H1 (cell line): ENCODE measurements around the gene SLC24A4. TPM values are rescaled to one million over a fixed set of nuclear protein-coding genes. Genes with fewer than 3 reads are reported as not detected.

Source experiments
- CTCF ChIA-PET: fragments of 300-600 bp; sonication (Branson Sonifier 250); formaldehyde crosslinking; loops from one replicate; lab custom pipeline; 2021; ENCODE audit not compliant: partially characterized antibody; lab: Charles Lee
- POLR2A ChIA-PET: fragments of 300-600 bp; sonication (Branson Sonifier 250); formaldehyde crosslinking; loops from one replicate; lab custom pipeline; 2021; ENCODE audit warnings: inconsistent platforms; ENCODE audit not compliant: partially characterized antibody; lab: Charles Lee
- DNase-seq, 2 experiments: peaks; one replicate each; pipeline versions ENCODE4 v3.0.0 to v3.0.0-alpha.2; 2010 to 2022; ENCODE audit warnings: low spot score in 2 of 2, low read depth in 1 of 2, mixed read lengths in 1 of 2
- FAIRE-seq: peaks from 2 replicates; lab custom pipeline; 2011; peaks lifted over from hg19 to GRCh38; lab: Jason Lieb, UNC
- H2AFZ ChIP-seq: 2 replicates; pipeline ENCODE4 v1.8.1; 2012; ENCODE audit warnings: low read length, inconsistent platforms
- H2AK5ac ChIP-seq: 2 replicates; pipeline ENCODE4 v1.6.1; 2013; ENCODE audit warnings: low read depth, low read length
- H2BK120ac ChIP-seq: replicated peaks from 2 replicates; pipeline ENCODE3; 2013; ENCODE audit warnings: low read depth, low read length, inconsistent platforms
- H2BK12ac ChIP-seq: 2 replicates; pipeline ENCODE4 v1.6.1; 2013; ENCODE audit warnings: low read depth, low read length
- H2BK15ac ChIP-seq: 2 replicates; pipeline ENCODE4 v1.6.1; 2013; ENCODE audit warnings: low read length
- H2BK20ac ChIP-seq: 2 replicates; pipeline ENCODE4 v1.6.1; 2013; ENCODE audit warnings: low read length
- H2BK5ac ChIP-seq: 2 replicates; pipeline ENCODE4 v1.6.1; 2013; ENCODE audit warnings: low read depth, low read length
- H3K14ac ChIP-seq: 2 replicates; pipeline ENCODE4 v1.6.1; 2013; ENCODE audit warnings: inconsistent platforms; ENCODE audit not compliant: insufficient read length
- H3K18ac ChIP-seq: 2 replicates; pipeline ENCODE4 v1.6.1; 2013; ENCODE audit warnings: low read length; ENCODE audit errors: extremely low read depth
- H3K23ac ChIP-seq: 2 replicates; pipeline ENCODE4 v1.6.1; 2013; ENCODE audit warnings: inconsistent platforms; ENCODE audit not compliant: insufficient read length
- H3K23me2 ChIP-seq: 2 replicates; pipeline ENCODE4 v1.6.1; 2013; ENCODE audit warnings: low read depth, low read length
- H3K27ac ChIP-seq: 2 replicates; pipeline ENCODE4 v1.6.1; 2011; ENCODE audit warnings: low read depth, low read length, inconsistent platforms
- H3K27me3 ChIP-seq, 4 experiments: replicated peaks in 1 of 4; 1 replicate in 1 of 4; 2 replicates in 3 of 4; pipeline versions ENCODE4 v1.6.1 to v1.8.1; 2011 to 2013; ENCODE audit warnings: low read length in 3 of 4, mild to moderate bottlenecking in 3 of 4, inconsistent platforms in 2 of 4, mixed read lengths in 2 of 4, moderate library complexity in 1 of 4; ENCODE audit not compliant: control insufficient read depth in 3 of 4, insufficient read depth in 3 of 4; ENCODE audit errors: extremely low read depth in 1 of 4
- H3K36me3 ChIP-seq, 4 experiments: 2 replicates each; pipeline versions ENCODE4 v1.6.1 to v1.8.1; 2011 to 2013; ENCODE audit warnings: mild to moderate bottlenecking in 4 of 4, low read length in 3 of 4, moderate library complexity in 2 of 4, control low read depth in 1 of 4, inconsistent platforms in 1 of 4; ENCODE audit not compliant: insufficient read depth in 4 of 4, control insufficient read depth in 2 of 4
- H3K4ac ChIP-seq: replicated peaks from 2 replicates; pipeline ENCODE3; 2013; ENCODE audit warnings: low read length, low read depth, mixed read lengths, inconsistent platforms; ENCODE audit not compliant: insufficient read length
- H3K4me1 ChIP-seq, 4 experiments: replicated peaks in 1 of 4; 1 replicate in 1 of 4; 2 replicates in 3 of 4; pipeline versions ENCODE4 v1.6.1 to v1.8.1; 2011 to 2013; ENCODE audit warnings: low read length in 3 of 4, inconsistent platforms in 2 of 4, mixed read lengths in 1 of 4; ENCODE audit not compliant: insufficient read depth in 4 of 4, control insufficient read depth in 3 of 4
- H3K4me2 ChIP-seq, 2 experiments: 2 replicates each; pipeline versions ENCODE4 v1.6.1 to v1.8.1; 2011 to 2013; ENCODE audit warnings: low read depth in 2 of 2, low read length in 2 of 2, control low read depth in 1 of 2, inconsistent platforms in 1 of 2, mild to moderate bottlenecking in 1 of 2; ENCODE audit not compliant: insufficient read depth in 1 of 2
- H3K4me3 ChIP-seq, 4 experiments: fragments of 200-600, 300-600 bp in 1 of 4; sonication (generic), shearing (Covaris generic), sonication (Bioruptor Twin) in 1 of 4; 2 replicates each; pipeline versions ENCODE4 v1.5.1 to v1.8.1; 2011 to 2016; ENCODE audit warnings: low read length in 4 of 4, low read depth in 3 of 4, control low read depth in 2 of 4, inconsistent platforms in 2 of 4, mild to moderate bottlenecking in 2 of 4, mixed read lengths in 1 of 4, moderate library complexity in 1 of 4; ENCODE audit not compliant: insufficient read depth in 2 of 4; ENCODE audit errors: extremely low read depth in 1 of 4
- H3K56ac ChIP-seq: replicated peaks from 2 replicates; pipeline ENCODE3; 2013; ENCODE audit warnings: low read depth, mild to moderate bottlenecking, mixed read lengths, low read length, inconsistent platforms; ENCODE audit not compliant: insufficient read length
- H3K79me1 ChIP-seq: 2 replicates; pipeline ENCODE4 v1.6.1; 2013; ENCODE audit warnings: low read depth, low read length, control low read depth
- H3K79me2 ChIP-seq, 2 experiments: 2 replicates each; pipeline versions ENCODE4 v1.6.1 to v1.8.1; 2012 to 2013; ENCODE audit warnings: low read length in 2 of 2, mild to moderate bottlenecking in 2 of 2, inconsistent platforms in 1 of 2; ENCODE audit not compliant: insufficient read depth in 2 of 2, control insufficient read depth in 1 of 2
- H3K9ac ChIP-seq, 4 experiments: replicated peaks in 1 of 4; 1 replicate in 1 of 4; 2 replicates in 3 of 4; pipeline versions ENCODE4 v1.6.1 to v1.8.1; 2011 to 2013; ENCODE audit warnings: low read depth in 3 of 4, low read length in 3 of 4, control low read depth in 2 of 4, mild to moderate bottlenecking in 2 of 4, moderate library complexity in 2 of 4, inconsistent platforms in 1 of 4; ENCODE audit errors: extremely low read depth in 1 of 4
- H3K9me3 ChIP-seq, 2 experiments: 2 replicates each; pipeline versions ENCODE4 v1.6.1 to v1.8.1; 2012 to 2013; ENCODE audit warnings: mild to moderate bottlenecking in 2 of 2, moderate library complexity in 2 of 2, control low read depth in 1 of 2, inconsistent platforms in 1 of 2, low read depth in 1 of 2, low read length in 1 of 2, mixed read lengths in 1 of 2; ENCODE audit not compliant: insufficient read depth in 2 of 2
- H4K20me1 ChIP-seq, 2 experiments: replicated peaks in 1 of 2; 2 replicates each; pipeline versions ENCODE3 to v1.8.1; 2011 to 2013; ENCODE audit warnings: inconsistent platforms in 2 of 2, low read length in 2 of 2, mild to moderate bottlenecking in 1 of 2; ENCODE audit not compliant: insufficient read depth in 2 of 2, control insufficient read depth in 1 of 2
- H4K5ac ChIP-seq: 2 replicates; pipeline ENCODE4 v1.6.1; 2013; ENCODE audit warnings: low read length, low read depth, mixed read lengths, inconsistent platforms; ENCODE audit not compliant: insufficient read length
- H4K8ac ChIP-seq: 2 replicates; pipeline ENCODE4 v1.8.0; 2013; ENCODE audit warnings: mild to moderate bottlenecking, moderate library complexity, low read length, inconsistent platforms; ENCODE audit not compliant: insufficient read depth; ENCODE audit errors: extremely low read depth
- H4K91ac ChIP-seq: replicated peaks from 2 replicates; pipeline ENCODE3; 2013; ENCODE audit warnings: low read length, mixed read lengths, inconsistent platforms; ENCODE audit not compliant: insufficient read length
- ASH2L ChIP-seq: fragments of 200-600, 300-600 bp; sonication (generic); IDR thresholded peaks from one replicate; pipeline ENCODE4 v1.7.1; 2017; ENCODE audit warnings: low read length
- BCL11A ChIP-seq, 2 experiments: IDR thresholded peaks; one replicate each; pipeline ENCODE4 v1.6.1; 2011; ENCODE audit warnings: low read depth in 2 of 2, low read length in 2 of 2, mild to moderate bottlenecking in 2 of 2
- CHD1 ChIP-seq: IDR thresholded peaks from 2 replicates; pipeline ENCODE4 v1.6.1; 2012; ENCODE audit warnings: low read depth, low read length, improper control_type of control experiment
- E2F6 ChIP-seq: IDR thresholded peaks from 2 replicates; pipeline ENCODE4 v1.6.1; 2012; ENCODE audit warnings: inconsistent platforms
- HDAC6 ChIP-seq: IDR thresholded peaks from one replicate; pipeline ENCODE4 v1.7.1; 2012; ENCODE audit warnings: low read depth, mild to moderate bottlenecking, inconsistent platforms, low read length, moderate library complexity
- JUN ChIP-seq: IDR thresholded peaks from 2 replicates; pipeline ENCODE4 v1.6.1; 2011; ENCODE audit warnings: low read depth, mild to moderate bottlenecking, improper control_type of control experiment, low read length
- KDM1A ChIP-seq: fragments of 200-600, 300-600 bp; sonication (generic); IDR thresholded peaks from 2 replicates; pipeline ENCODE4 v1.7.1; 2016; ENCODE audit warnings: mild to moderate bottlenecking, low read length, borderline replicate concordance
- KDM5A ChIP-seq: fragments of 200-600 bp; IDR thresholded peaks from 2 replicates; pipeline ENCODE4 v1.7.1; 2012; ENCODE audit warnings: mild to moderate bottlenecking, low read length, inconsistent platforms, mixed read lengths
- NANOG ChIP-seq: IDR thresholded peaks from 2 replicates; pipeline ENCODE4 v1.6.1; 2011; ENCODE audit warnings: low read length, low read depth, mild to moderate bottlenecking, inconsistent platforms; ENCODE audit not compliant: insufficient read depth, poor library complexity, severe bottlenecking
- PHF8 ChIP-seq: fragments of 200-600 bp; sonication (generic); conservative IDR thresholded peaks from 2 replicates; pipeline ENCODE4 v1.7.1; 2012; ENCODE audit warnings: low read depth, mild to moderate bottlenecking, inconsistent platforms, low read length, moderate library complexity
- RXRA ChIP-seq: IDR thresholded peaks from 2 replicates; pipeline ENCODE4 v1.6.1; 2011; ENCODE audit warnings: low read depth, mild to moderate bottlenecking, low read length, moderate library complexity; ENCODE audit not compliant: insufficient read depth
- SAP30 ChIP-seq: fragments of 300-600 bp; sonication (generic); IDR thresholded peaks from 2 replicates; pipeline ENCODE4 v1.7.1; 2012; ENCODE audit warnings: low read length, moderate library complexity, mild to moderate bottlenecking, inconsistent platforms; ENCODE audit not compliant: insufficient read depth, insufficient replicate concordance
- TAF1 ChIP-seq: IDR thresholded peaks from 2 replicates; pipeline ENCODE4 v1.6.1; 2011; ENCODE audit warnings: mild to moderate bottlenecking, low read depth, low read length
- WGBS, 2 experiments: shearing (Covaris generic) in 1 of 2; methylation state at CpG; one replicate each; pipeline versions ENCODE4 v1.1.6 to v1.1.7; 2013 to 2015; ENCODE audit warnings: low lambda C conversion rate in 2 of 2, mixed read lengths in 2 of 2, inconsistent platforms in 1 of 2, low coverage in 1 of 2, missing lambda C conversion rate in 1 of 2; ENCODE audit not compliant: insufficient replicate concordance in 2 of 2, insufficient coverage in 1 of 2, insufficient read length in 1 of 2; ENCODE audit errors: extremely low coverage in 1 of 2, missing lambda C conversion rate in 1 of 2; 5-methylcytosine and 5-hydroxymethylcytosine counted together
- polyA plus RNA-seq, 7 experiments: library from polyadenylated mRNA; depleted of rRNA in 3 of 7; stranded (reverse) in 5 of 7; unstranded in 2 of 7; fragments of >200 nt in 5 of 7; fragments of 200-250 nt in 2 of 7; gene quantifications; 1 replicate in 5 of 7; 2 replicates in 1 of 7; 4 replicates in 1 of 7; pipeline versions ENCODE4 v1.2.1 to v1.2.3, GENCODE V29; 2011 to 2013; ENCODE audit warnings: missing spikeins in 2 of 7, mixed read lengths in 2 of 7
- total RNA-seq: library from RNA; stranded (reverse); fragmentation: NEBNext Ultra II Directional; extraction: Animal tissue kit (Norgen Biotek cat#: 25700); gene quantifications from 2 replicates; pipeline ENCODE4 v1.2.1, GENCODE V29; 2021

Gene SLC24A4
- total and polyA plus RNA-seq, 2 of the 8 experiments (the other 6 are each of a cell fraction or from before 2014, with no cell fraction given): 0.27 to 0.89 TPM

GRCh38 chr14:92316937-92317336 lies 6.0 kb upstream of the SLC24A4 start:
- no peak overlapping the region for H3K4me2 ChIP-seq
- TF ChIP-seq SAP30: no peak
- TF ChIP-seq HDAC6: no peak
- TF ChIP-seq ASH2L: no peak
- TF ChIP-seq KDM5A: no peak
- TF ChIP-seq KDM1A: no peak
- no peak for TF ChIP-seq PHF8
- TF ChIP-seq RXRA: no peak
- TF ChIP-seq BCL11A (IDR thresholded peaks at IDR 0.05; ENCODE audit: low read depth in 2 of 2, low read length in 2 of 2): no peak
- no peak for TF ChIP-seq CHD1
- no peak for TF ChIP-seq E2F6
- TF ChIP-seq JUN: no peak
- TF ChIP-seq NANOG: no peak
- TF ChIP-seq TAF1: no peak

More at GRCh38 chr14:92316937-92317336, 6.0 kb upstream of the SLC24A4 start:
- Histone ChIP-seq H3K23me2 (no peaks in the 10 kb centered on the region), H2BK120ac (no peak overlapping the region), H2BK5ac (no peak overlapping the region), H3K4me1 (no peaks in the 10 kb centered on the region; a peak in 2 of 7 replicates), H4K5ac (no peak overlapping the region), H4K91ac (no peak overlapping the region), H2AFZ (no peak overlapping the region), H3K79me1 (no peaks in the 10 kb centered on the region), H4K20me1 (peaks cover 0 to 1% of the 10 kb centered on the region in 2 experiments), H3K79me2 (no peaks in the 10 kb centered on the region), H2BK12ac (no peak overlapping the region), H3K14ac (no peak overlapping the region), H3K18ac (no peak overlapping the region), H3K23ac (no peak overlapping the region), H2BK15ac (no peak overlapping the region), H3K27me3 (peaks cover 6 to 22% (median 16%) of the 10 kb centered on the region in 4 experiments), H3K4me3 (no peak overlapping the region), H3K36me3 (no peaks in the 10 kb centered on the region), H3K56ac (no peak overlapping the region), H3K9ac (no peak overlapping the region), H3K9me3 (no peaks in the 10 kb centered on the region), H4K8ac (no peak overlapping the region), H2AK5ac (no peak overlapping the region), H2BK20ac (no peak overlapping the region), H3K4ac (no peak overlapping the region), H3K27ac (no peak overlapping the region)
- FAIRE-seq (no peak), DNase-seq (no peak)
- 82% methylated on average over 6 of the region's 6 CpGs; no CpG with 5 or more reads in 1 of the 2 experiments for WGBS, 2 experiments
- POLR2A ChIA-PET: interaction anchor here (1.1 kb wide), 1 partner anchor 807 kb away, joined by 3 read pairs; the partner anchor contains the start of gene PPP4R3A
- CTCF ChIA-PET: interaction anchor here (0.6 to 1.9 kb wide), 7 partner anchors 12 to 1289 kb away, joined by 3 to 8 read pairs (median 3); partner anchors contain the start of gene ATXN3
